CD4-positive, alpha-beta T cell treated with Interleukin-12 subunit alpha and Interleukin-12 subunit beta, for 1 hour (primary cell): ENCODE results near the gene FIBCD1.
"Not testable (repeated sequence)": the region's sequence is repeated elsewhere in the genome, so short reads cannot be mapped to it uniquely, and the experiment has no call there.

Source experiments
- DNase-seq: peaks from one replicate; pipeline ENCODE4 v3.0.0-alpha.2; 2020

The FIBCD1 gene

DNA sequence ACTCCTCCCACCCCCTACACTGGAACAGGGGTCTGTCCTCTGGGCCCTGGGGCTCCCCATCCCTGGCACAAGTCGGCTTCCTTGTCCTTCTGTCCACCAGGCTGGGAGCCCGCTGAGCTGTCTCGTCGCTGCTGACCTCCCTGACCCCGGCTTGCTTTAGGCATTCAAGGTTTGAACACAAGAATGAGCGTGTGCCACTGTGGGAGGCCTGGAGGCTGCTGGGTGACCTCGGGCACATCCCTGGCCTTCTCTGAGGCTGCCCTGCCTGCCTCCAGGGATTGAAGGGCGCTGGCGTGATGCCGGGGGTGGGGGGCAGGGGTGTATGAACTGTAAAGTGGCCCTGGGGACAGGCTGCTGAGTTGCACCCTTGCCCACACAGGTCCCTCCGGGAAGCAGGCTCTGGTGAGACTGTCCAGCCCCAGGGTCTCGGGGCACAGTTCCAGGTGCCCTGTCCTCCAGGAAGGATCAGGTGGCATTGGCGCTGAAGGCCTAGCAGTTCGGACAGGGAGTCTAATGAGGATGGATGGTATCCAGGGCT lies 18.2 kb downstream of the FIBCD1 start:
- DNase-seq = no peak

- no peak for DNase-seq
Observed at GRCh38 chr9:130920233-130920632, 18.8 kb downstream of the FIBCD1 start.

GRCh38 chr9:130919559-130920145 lies 19.4 kb downstream of the FIBCD1 start:
- no peak for DNase-seq

DNA sequence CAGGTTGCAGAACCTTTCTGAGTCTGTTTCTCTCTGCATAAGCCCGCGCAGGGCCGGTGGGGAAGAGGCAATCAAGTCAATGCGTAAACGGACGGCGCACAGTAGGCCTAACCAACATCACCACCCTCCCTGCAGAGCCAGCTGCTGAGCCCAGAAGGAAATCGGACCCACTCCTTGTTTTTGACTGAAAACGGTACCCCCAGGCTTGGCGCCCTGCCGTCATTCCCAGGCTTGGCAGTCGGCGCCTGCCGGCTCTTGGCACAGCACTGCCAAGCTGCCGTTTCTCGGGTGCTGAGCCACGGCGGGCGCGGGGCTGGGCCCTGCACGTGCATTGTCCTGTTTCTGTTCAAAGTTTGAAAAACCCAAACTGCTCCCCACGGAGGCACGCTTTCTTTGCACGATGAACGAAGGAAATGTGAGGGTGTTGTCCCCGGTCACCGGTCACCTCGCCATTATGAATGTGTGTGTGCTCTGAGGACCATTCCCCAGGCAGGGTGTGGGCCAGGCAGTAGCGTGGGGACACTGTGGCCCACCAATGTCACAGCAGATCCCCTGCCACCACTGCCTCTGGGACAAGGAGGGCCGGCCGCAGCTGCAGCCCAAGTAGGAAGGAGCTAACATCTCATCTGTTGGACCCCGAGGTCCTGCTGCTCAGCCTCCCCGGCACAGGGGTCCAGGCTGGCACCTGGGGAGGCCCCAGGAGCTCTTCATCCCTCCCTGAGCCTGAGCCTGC lies 20.1 kb downstream of the FIBCD1 start:
- no peak for DNase-seq

- DNase-seq = no peak
Observed at GRCh38 chr9:130918101-130918825, 20.8 kb downstream of the FIBCD1 start.

GRCh38 chr9:130917168-130917960 lies 21.7 kb downstream of the FIBCD1 start:
- no peak for DNase-seq

DNA sequence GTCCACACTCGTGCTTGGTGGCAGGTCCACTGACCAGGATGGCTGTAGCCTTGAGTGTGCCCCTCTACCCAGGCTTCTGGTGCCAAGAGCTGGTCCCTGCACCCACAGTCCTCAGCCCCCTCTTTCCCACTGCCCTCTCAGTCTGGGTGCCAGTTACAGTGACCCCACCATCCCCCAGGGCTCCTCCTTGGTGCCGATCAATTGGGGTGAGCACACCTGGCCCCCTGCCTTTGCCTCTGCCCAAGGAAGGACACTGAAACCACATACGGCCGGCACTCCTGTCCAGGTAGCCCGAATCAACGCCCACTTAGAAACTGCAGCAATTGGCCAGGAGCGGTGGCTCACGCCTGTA lies 24.0 kb downstream of the FIBCD1 start:
- DNase-seq = no peak

DNA sequence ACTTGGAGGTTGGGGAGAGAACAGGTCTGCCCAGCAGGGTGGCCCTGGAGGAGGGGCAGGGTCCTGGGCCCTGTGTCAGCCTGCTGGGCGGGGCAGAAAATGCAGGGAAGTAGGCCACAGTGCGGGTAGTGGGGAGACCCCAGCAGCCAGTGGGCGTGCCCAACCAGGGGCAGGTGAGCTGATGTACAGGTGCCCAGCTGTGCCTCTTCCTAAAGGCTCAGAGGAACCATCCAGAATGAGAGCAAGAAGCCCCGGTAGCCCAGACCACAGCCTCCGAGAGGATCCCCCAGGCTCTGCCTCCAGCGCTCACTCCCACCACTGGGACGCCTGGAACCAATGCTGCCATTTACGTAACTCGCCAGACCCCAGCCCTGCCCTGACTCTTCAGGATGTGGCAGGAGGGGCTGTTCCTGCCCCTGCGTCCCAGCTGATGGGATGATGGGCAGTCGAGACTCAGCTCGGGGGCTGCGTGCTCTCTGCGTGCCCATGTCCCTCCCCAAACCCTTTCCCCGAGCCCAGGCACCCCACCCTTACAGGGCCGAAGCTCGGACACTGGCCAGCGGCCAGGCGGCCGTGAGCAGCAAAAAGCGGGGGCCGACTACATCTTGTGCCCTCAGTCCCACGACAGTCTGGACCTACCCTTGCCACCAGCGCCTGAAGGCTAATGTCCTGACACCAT lies 24.5 kb downstream of the FIBCD1 start:
- DNase-seq = no peak

- no peak for DNase-seq
Observed at GRCh38 chr9:130913599-130914416, 25.2 kb downstream of the FIBCD1 start.

DNA sequence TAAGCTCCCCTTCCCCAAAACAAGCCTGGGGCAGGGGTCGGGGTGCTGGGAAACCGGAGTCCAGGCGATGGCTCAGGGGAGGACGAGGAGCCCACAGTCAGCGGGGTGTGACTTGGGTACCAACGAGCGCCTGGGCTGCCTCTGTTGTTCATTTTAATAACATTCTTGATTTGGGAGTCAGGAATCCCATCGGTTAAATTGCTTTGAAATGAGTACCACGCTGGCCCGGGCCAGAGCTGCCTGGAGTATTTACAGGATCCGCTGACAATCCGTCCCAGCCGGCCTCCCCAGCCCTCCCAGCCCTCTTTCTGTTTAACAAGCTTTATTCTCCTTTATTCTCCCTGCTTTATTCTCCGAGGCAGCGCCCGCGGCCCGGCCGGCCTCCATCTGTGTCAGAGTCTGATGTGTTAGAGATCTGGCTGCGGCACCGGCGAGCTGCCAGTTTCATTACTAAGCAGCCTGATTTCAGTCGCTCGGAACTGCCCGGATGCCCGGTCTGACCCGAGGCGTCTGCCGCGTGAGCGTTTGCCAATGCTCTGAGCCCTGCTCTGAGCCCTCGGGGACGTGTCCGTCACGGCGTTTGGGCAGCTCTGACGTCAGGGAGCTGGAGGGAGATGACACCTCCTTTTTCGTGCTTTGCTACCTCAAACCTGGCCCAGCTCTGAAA lies 26.0 kb downstream of the FIBCD1 start:
- DNase-seq = no peak

GRCh38 chr9:130911254-130912049 lies 27.6 kb downstream of the FIBCD1 start:
- DNase-seq = no peak

- not testable (repeated sequence) for DNase-seq
Observed at GRCh38 chr9:130910670-130911069, 28.4 kb downstream of the FIBCD1 start.

DNA sequence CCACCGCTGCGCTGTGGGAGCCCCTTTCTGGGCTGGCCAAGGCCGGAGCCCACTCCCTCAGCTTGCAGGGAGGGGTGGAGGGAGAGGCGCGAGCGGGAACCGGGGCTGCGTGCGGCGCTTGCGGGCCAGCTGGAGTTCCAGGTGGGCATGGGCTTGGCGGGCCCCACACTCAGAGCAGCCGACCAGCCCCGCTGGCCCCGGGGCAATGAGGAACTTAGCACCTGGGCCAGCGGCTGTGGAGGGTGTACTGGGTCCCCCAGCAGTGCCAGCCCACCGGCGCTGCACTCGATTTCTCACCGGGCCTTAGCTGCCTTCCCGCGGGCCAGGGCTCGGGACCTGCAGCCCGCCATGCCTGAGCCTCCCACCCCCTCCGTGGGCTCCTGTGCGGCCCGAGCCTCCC lies 29.0 kb downstream of the FIBCD1 start:
- DNase-seq = not testable (repeated sequence)

DNA sequence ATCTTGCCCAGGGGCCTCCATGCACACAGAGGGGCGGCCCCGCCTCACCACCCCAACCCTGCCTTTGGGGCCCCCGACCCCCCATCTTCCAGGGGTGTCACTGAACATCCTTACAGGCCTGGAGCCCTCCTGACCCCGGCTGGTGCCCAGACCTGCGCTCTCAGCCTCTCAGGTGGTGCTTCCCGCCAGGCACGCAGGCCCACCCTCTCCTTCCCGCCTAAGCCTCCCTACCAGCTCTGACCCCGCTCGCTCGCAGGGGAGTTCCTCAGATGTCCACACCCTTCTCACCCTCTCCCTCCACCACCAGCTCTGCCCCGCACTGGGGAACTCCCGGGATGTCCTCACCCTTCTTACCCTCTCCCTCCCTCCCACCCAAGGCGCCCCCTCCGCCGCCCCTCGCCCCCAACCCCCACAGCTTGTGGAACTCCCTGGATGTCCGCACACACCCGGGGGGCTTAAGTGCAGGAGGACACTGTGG lies 30.1 kb downstream of the FIBCD1 start:
- DNase-seq = no peak

DNA sequence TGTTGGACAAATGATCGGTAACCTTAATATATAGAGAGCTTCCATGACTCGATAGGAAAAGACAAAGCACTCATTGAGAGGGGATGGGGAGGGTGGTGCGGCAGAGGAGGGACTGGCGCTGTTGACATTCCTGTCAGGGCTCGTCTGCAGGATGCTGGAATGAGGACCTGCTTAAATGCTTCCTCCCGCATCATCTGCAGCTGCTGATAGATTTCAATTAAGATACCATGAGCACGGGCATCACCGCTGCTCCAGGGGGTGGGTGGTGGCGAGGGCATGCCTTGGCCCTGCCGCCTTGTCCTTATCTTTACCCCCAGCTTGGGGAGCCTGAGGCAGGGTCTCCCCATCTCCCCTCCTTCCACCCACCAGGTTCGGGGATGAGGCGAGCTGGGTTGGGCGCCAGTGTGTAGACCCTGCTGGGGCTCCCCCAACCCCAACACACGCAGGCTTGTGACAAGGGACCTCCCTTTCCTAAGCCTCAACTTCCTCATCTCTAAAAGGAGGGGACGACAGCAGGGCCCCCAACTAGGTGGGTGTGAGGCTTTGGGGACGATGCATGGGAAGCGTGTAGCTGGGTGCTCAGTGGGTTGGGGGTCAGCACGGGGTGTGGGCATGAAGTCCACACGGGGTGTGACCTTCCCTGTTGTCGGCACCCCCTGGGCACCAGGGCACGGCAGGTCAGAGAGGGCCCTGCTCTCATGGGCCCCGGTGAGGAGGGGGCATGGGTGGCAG lies 30.7 kb downstream of the FIBCD1 start:
- no peak for DNase-seq

GRCh38 chr9:130906735-130907416 lies 32.2 kb downstream of the FIBCD1 start:
- no peak for DNase-seq

- no peak for DNase-seq
Observed at GRCh38 chr9:130905902-130906734, 32.9 kb downstream of the FIBCD1 start.
